Measurements from ENCODE around the gene CTNNA1. TPM values are rescaled to one million over a fixed set of nuclear protein-coding genes. Genes with fewer than 3 reads are reported as not detected.

The CTNNA1 gene
- total RNA-seq, 2 donors from 2014 or later = 266 to 322 TPM

DNA sequence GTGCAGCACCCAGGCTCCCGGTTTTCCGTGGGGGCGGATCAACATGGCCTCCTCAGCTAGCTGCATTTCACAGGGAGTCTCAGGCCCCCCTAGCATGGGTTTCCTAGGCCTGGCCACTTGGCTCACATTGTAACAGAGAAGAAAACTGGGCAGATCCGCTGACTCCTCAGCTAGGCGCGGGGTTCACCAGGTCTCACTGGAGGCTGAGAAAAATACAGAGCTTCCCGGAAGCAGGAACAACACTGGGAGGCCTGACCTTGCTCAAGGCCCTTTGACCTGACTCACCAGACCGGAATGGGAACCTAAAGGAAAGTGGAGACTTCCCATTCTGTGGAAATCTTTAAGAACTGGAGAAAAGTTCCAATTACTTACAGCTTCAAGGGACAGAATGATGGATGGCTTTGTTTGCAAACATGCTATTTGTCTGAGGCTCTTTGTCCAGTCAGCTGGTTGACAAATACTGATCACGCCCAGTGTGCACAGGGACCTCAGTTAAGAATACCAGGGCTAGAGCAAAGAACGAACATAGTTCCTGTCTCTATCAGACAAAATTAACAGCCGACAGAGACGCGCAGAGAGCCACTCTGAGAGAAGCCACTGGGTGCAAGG is 210.6 kb downstream of the CTNNA1 start:
- H3K36me3 ChIP-seq = no peaks in the 10 kb centered on the region
- no peak for ATAC-seq (ENCODE audit: insufficient number of reproducible peaks, low FRiP score, low read depth)
- H3K4me3 ChIP-seq = no peak overlapping the region
- H3K9me3 ChIP-seq = no peaks in the 10 kb centered on the region
- H3K4me1 ChIP-seq (ENCODE audit: control insufficient read depth in 1 of 2, low read depth in 2 of 2) = peaks cover 4 to 14% of the 10 kb centered on the region in 2 donors
- TF ChIP-seq, protein P1, sequence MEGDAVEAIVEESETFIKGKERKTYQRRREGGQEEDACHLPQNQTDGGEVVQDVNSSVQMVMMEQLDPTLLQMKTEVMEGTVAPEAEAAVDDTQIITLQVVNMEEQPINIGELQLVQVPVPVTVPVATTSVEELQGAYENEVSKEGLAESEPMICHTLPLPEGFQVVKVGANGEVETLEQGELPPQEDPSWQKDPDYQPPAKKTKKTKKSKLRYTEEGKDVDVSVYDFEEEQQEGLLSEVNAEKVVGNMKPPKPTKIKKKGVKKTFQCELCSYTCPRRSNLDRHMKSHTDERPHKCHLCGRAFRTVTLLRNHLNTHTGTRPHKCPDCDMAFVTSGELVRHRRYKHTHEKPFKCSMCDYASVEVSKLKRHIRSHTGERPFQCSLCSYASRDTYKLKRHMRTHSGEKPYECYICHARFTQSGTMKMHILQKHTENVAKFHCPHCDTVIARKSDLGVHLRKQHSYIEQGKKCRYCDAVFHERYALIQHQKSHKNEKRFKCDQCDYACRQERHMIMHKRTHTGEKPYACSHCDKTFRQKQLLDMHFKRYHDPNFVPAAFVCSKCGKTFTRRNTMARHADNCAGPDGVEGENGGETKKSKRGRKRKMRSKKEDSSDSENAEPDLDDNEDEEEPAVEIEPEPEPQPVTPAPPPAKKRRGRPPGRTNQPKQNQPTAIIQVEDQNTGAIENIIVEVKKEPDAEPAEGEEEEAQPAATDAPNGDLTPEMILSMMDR (IDR thresholded peaks at IDR 0.05) = no peak
- H3K27ac ChIP-seq = no peak overlapping the region
- no peak for DNase-seq (ENCODE audit: low spot score)
- H3K27me3 ChIP-seq (replicated peaks; ENCODE audit: insufficient read depth) = no peaks in the 10 kb centered on the region

DNA sequence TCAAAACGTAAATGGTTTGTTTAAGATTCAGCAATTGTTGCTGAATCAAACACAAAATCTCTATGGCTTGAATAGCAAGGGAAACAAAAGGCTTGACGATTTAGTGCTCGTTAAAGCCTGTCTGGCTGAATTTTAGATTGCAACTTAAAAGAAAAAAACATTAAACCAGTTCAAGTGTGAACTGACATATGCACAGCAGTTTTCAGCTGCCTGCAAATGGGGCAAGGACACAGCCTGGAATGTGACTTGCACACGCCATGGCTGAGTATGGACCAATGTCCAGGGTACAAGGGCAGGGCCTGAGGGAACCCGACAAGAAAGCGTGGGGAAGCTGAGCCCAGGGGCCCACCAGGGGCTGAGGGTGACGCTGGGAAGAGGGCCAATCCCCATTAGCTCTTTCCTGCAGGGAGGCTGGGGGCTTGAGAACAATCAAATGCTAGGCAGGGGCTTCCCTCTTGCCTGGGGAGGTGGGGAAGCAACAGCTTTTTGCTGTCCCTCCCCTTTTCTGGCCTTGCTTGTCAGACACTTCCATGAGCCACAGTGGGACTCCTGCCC is 211.5 kb downstream of the CTNNA1 start:
- TF ChIP-seq, protein P1 (IDR thresholded peaks at IDR 0.05) = no peak
- Histone ChIP-seq H3K27me3 (replicated peaks; ENCODE audit: insufficient read depth) (no peaks in the 10 kb centered on the region), H3K27ac (no peak overlapping the region), H3K4me1 (ENCODE audit: control insufficient read depth in 1 of 2, low read depth in 2 of 2) (peaks cover 4 to 14% of the 10 kb centered on the region in 2 donors), H3K9me3 (no peaks in the 10 kb centered on the region), H3K36me3 (no peaks in the 10 kb centered on the region), H3K4me3 (no peak overlapping the region)
- no peak for ATAC-seq (ENCODE audit: insufficient number of reproducible peaks, low FRiP score, low read depth)
- no peak for DNase-seq (ENCODE audit: low spot score)

DNA sequence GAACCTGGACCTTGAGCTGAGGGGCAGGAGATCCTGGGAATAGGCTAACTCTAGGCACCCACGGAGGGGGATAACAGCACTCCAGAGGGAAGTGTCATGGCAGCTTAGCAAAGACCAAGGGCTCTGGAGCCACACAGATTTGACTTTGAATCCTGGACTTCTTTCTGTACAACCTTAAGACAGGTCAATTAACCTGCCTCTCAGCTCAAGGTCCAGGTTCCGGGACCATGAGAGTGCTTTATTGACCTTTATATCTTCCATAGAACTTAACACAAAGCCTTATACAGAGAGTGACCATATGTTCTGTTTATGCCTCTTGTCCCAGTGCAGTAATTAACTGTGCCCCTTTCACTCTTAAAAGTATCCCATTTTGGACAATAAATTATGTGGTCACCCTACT is 212.4 kb downstream of the CTNNA1 start:
- no peaks in the 10 kb centered on the region for H3K27me3 ChIP-seq (replicated peaks; ENCODE audit: insufficient read depth)
- ATAC-seq (ENCODE audit: insufficient number of reproducible peaks, low FRiP score, low read depth) (no peak), DNase-seq (ENCODE audit: low spot score) (no peak)
- H3K4me1 ChIP-seq (ENCODE audit: control insufficient read depth in 1 of 2, low read depth in 2 of 2) = peaks cover 4 to 19% of the 10 kb centered on the region in 2 donors
- TF ChIP-seq, protein P1 (IDR thresholded peaks at IDR 0.05) = no peak
- H3K36me3 ChIP-seq = no peaks in the 10 kb centered on the region
- H3K27ac ChIP-seq = no peak overlapping the region
- no peaks in the 10 kb centered on the region for H3K9me3 ChIP-seq
- H3K4me3 ChIP-seq = no peak overlapping the region

DNA sequence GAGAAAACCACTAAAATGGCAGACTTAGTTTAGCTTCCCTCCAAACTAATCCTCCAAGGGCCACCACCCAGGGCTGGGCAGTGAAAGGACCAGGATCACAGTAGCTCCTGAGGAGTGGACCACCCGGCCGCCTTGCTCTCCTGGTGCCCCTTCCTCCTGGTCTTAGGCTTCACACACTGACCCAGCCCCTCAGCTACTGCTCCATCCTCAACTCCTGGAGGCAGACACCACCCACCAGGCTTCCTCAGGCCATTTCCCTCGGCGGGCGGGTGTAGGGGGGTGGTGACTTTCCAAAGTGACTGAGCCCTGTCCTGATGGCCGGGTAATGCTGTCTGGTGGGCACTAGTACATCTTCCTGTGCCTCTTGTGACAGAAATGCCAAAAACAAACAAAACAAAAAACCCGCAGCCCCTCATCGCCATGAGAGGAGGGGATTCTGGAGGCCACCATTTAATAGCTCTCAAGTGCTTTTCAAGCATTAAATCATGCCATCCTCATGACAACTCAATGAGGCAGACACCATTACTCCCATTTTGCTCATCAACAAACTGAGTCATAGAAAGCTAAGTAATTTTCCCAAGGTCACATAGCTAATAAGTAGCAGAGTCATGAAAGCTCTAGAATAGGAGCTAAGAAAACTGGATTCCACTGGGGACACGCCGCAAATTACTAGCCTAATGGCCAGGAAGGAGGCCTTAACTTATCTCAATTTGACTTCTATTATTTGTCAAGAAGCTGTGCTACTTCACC is 213.2 kb downstream of the CTNNA1 start:
- H3K4me3 ChIP-seq = no peak overlapping the region
- no peak for ATAC-seq (ENCODE audit: insufficient number of reproducible peaks, low FRiP score, low read depth)

More for the DNA sequence above, 213.2 kb downstream of the CTNNA1 start:
- TF ChIP-seq, protein P1 (IDR thresholded peaks at IDR 0.05) = no peak
- Histone ChIP-seq H3K27ac (no peak overlapping the region), H3K36me3 (no peaks in the 10 kb centered on the region), H3K4me1 (ENCODE audit: control insufficient read depth in 1 of 2, low read depth in 2 of 2) (peaks cover 4 to 27% of the 10 kb centered on the region in 2 donors), H3K27me3 (replicated peaks; ENCODE audit: insufficient read depth) (no peaks in the 10 kb centered on the region), H3K9me3 (no peaks in the 10 kb centered on the region)
- DNase-seq (ENCODE audit: low spot score) = no peak

Measured in thoracic aorta (tissue), 2 donors.